Mesenteric fat pad (tissue), 1 donor: ENCODE results near the gene THSD7A. TPM values are rescaled to one million over a fixed set of nuclear protein-coding genes. Genes with fewer than 3 reads are reported as not detected.
"Not testable (repeated sequence)": the region's sequence is repeated elsewhere in the genome, so short reads cannot be mapped to it uniquely, and the experiment has no call there.

Source experiments
- DNase-seq: peaks from one replicate; pipeline ENCODE4 v3.0.0-alpha.2; 2020; ENCODE audit warnings: low spot score
- total RNA-seq: library from RNA; stranded (reverse); fragmentation: NEBNext Ultra II Directional; extraction: Animal tissue kit (Norgen Biotek cat#: 25700); gene quantifications from one replicate; pipeline ENCODE4 v1.2.1, GENCODE V29; 2021
- donor health status: DM: yes; HTN: yes; CAD: no.

Gene THSD7A
- total RNA-seq, 1 donor from 2014 or later: 6.0 TPM

DNA sequence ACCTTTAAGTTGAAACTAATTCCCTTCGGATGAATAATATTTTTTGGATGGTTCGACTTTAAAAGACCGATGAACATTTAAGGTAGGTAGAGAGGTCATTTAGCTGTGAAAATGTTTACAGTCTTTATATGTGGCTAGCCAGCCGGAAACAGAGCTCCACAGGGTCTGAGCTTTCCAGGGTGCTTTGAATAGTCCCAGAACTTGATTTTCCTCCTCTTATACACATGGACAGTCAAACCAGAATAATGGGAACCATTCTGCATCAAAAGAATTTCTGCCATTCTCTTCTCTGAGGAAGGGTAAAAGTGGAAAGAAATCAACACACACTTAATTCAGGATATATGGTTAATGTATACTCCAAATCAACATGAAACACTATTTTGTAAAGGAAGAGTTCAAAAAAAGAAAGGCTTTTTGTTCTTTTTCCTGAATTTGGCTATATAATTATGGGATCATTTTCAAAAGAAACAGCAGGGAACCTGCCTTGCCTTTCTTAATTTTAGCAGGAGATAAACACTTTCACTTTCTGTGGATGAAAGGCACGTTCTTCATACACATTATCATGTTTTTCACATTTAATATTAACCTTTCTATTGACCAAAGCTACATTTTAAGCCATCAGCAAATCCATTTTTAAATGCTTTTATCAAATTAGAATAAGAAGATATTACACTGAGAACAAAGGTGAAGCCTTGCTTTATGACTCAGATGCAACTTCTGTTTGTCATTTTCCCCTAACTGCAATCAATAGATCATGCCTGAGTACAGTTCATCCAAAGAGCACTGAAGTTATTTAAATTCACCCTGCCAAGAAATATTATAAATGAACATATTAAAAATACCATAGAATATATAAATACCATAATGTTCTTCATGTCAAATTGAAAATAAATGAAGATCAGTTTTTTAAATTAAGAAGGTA lies 307.3 kb downstream of the THSD7A start:
- DNase-seq: no peak

- DNase-seq: not testable (repeated sequence)
Observed at GRCh38 chr7:11521964-11522499, 310.0 kb downstream of the THSD7A start.

- DNase-seq: no peak
Observed at GRCh38 chr7:11517853-11518252, 314.1 kb downstream of the THSD7A start.

DNA sequence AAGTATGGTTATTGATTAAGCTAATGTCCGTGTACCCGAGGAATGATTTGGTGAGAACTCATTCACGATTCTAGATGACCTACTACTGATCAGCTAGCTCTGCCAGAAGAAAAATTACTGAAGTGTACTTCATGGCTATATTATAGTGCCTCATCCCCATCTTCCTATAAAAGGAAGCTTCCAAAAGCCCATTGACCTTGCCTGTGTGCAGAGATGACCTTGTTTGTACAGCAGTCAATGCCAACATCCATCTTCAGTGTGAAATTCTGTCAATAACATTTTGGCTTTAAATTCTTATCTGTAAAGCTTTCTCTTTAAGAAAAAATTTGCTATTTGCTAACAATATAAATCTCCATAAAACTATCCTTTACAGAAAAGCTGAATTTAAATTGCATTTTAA lies 315.7 kb downstream of the THSD7A start:
- no peak for DNase-seq

- DNase-seq: no peak
Observed at GRCh38 chr7:11513460-11513859, 318.5 kb downstream of the THSD7A start.

DNA sequence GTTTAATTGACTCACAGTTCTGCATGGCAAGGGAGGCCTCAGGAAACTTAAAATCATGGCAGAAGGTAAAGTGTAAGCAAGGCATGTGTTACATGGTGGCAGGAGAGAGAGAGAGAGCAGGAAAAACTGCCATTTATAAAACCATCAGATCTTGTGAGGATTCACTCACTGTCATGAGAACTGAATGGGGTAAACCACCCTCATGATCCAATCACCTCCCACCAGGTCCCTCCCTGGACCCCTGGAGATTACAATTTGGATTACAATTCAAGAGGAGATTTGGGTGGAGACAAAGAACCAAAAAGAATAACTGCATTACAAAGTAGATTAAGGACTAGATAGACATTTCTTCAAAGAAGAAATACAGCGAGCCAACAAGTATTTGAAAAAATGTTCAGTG lies 324.1 kb downstream of the THSD7A start:
- no peak for DNase-seq

- no peak for DNase-seq
Observed at GRCh38 chr7:11506417-11506816, 325.6 kb downstream of the THSD7A start.

GRCh38 chr7:11505471-11505985 lies 326.5 kb downstream of the THSD7A start:
- DNase-seq: no peak

DNA sequence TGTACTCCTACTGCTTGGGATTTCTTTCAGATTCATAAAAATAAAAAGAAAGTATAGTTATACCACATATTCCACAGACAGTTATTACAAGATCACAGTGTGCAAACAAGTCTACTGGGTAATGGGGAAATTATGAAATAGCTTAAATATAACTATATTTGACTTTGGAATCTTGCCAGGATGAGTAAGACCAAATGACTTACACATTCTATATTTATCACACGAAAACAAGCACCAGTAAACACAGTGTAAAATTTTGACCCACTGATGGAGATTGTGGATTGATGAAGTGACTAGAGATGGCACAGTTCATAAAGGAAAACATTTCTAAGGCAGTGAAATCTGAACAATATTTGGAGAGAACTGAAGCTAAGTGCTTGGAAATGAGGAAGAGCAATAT lies 339.7 kb downstream of the THSD7A start:
- DNase-seq: no peak

DNA sequence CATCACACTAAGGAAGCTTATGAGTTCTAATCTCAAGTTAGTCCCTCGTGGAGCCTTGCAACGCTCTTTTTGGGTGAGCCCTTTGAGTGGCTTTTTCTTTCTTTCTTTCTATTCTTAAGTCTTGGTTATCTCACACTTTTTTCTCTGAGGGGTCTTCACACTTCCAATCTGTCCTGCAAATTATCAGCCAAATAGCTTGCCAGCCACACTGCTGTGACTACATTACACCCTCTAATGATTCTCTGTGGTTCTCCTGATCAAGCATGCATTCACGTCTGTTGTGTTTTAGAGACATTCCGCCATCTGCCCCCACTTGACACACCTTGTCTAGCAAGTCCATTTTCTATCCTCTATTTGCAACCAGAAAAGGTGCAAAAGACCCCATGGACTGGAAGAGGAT lies 340.2 kb downstream of the THSD7A start:
- DNase-seq: no peak

DNA sequence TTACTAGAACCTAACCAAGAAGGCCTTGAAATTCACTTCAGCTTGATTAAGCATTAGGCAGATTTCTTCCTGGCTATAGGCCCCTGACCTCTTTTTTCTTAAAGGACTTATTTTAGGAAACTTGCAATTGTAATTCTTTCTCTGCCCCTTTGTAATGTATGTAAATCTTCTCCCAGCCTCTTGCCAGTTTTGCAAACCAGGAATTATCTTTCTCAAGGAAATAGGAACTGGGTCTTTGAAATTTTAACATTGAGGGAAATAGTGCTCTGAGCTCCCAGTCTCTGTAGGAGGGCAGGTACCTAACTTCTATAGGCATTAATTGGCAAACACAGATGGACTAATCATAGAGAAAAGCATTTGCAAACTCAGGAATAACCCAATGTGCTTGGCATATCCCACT lies 342.7 kb downstream of the THSD7A start:
- DNase-seq: no peak

DNA sequence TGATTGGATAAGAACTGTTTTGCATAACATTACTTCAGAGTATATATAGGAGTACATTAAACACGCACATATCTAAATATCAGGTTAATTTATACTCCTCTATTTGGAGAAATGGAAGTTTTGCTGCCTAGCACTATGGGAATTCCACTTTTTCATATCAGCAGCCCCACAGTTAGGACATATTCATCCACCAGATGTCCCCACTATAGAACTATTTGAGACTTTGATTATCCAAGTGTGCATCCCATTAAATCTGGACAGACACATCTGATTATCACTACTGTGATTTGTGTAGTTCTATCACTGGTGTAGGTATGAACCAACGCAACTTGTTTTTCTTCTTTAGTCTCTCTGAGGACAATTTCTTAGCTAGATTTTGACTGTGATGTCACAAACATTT lies 345.7 kb downstream of the THSD7A start:
- no peak for DNase-seq

DNA sequence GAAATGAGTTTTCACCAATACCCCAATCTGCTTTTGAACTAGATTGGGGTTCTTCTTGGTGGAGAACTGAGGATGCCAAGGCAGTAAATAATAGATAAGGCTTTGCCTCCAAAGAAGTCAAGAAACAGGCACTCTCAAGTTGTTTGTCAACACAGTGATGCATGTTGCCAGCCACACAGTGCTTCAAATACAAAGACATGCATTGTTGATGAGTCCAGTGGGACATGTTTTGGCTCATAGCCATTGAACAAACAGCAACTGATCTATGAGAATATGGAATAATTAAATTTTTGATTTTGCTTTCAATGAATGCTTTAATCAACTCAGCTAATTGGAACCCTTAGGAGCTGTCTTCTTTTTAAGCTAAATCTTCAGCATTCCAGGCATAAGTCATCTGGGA lies 346.4 kb downstream of the THSD7A start:
- no peak for DNase-seq

GRCh38 chr7:11480143-11480542 lies 351.9 kb downstream of the THSD7A start:
- DNase-seq: no peak

DNA sequence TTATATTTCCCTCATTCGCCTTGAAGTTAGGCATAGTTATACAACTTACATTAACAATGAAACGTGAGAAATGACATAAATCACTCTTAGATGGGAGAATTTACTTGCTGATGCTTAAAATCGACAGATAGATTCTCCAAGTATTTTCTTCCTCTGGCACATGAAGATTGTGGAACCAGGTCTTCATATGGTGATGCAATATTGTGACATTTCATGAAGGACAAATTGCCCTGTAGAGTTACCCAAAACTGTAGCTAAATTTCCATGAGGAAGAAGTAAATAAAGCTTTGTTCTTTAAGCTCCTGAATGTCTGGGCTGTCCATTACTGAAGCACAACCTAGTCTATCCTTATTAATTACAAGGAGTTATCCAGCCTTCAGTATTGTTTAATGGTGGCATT lies 353.1 kb downstream of the THSD7A start:
- no peak for DNase-seq

- DNase-seq: no peak
Observed at GRCh38 chr7:11478426-11478825, 353.6 kb downstream of the THSD7A start.

DNA sequence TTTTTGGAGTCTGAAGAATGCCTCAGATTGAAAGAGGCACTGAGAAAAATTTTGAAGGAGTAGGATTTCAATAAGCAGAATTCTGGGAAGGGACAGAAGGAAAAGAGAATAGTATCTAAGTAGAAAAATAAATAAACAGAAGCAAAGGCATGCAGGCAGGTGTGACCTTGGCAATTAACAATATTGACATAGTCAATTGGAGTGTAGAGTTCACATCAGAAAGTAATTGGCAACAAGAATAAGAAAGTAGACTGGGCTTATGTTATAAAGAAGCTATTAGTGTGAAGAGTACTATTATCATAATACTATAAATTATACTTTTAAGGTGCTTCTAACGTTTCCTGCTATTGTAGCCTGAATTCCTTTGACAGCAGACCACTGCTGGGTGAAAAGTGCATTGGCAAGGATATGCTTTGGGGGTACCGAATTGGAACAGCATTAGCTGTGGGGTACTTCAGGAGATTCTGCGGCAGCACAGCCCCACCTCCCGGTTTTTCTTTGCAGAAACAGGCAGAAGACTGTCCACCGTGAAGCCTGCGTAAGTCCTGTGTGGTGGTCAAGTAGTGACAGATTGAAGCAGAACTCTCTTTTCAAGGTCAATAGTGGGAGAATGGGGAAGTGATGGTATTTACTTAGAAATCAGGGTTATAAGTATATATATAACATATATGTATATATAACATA lies 357.0 kb downstream of the THSD7A start:
- DNase-seq: no peak

DNA sequence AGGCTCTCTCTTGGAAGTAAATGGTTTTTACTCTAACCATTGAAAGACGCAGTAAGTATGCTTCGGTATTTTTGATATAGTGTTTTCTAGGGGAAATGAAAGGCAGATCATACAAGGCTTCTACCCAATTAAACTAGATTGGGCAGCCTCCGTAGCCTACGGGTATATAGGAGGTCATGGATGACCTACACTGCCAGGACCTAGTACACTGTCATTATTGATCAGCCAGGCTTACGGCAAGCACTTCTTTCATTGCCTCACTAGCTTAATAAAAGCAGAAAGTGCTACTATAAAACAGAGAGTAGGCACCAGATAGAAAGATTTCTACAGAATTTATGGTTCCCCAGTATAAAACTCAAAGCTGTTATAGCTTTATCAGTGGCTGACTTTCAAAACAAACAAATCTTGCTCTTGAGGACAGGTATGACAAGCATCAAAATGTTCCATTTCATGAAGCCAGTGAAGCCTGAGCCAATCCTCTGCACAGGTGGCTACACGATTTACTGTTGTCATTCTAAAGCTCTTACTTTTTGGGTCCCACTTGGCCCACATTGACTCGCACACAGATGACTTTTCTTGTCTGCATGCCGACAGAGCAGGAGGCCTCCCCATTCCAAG lies 358.1 kb downstream of the THSD7A start:
- no peak for DNase-seq

DNA sequence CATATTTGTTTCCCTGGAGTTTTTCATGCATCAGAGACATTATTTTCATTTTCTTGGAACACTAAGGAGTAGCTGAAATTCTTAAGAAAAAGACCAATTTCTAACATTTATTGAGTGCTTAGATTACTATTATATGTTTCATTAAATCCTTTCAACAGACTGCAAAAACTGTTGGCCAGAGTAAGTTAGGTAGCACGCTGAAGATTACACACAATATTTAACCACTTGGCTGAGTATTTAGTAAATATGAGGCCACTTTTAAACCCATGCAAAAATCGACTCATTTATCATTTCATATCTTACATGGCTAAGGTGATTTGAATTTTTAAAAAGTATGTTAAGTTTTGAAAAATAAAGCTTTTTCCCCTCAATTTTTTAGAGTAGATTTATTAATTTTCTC lies 358.8 kb downstream of the THSD7A start:
- DNase-seq: no peak

DNA sequence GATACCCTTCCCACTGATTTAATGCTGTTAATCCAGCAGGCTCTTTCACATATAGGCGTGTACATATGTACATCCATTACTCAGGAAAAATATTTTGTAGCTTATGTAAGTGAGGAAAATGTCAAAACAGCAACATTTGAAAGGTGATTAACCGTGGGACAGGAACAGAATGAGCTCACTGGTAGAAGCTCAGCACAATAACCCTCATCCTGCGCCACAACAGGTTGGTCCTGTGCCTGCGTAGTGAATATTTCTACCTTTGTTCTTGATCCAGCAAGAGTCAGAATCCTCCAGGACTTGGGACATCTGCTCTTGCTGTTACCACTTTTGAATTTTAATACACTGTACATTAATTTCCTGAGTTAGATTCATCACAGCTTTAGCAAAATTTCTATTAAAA lies 359.4 kb downstream of the THSD7A start:
- DNase-seq: no peak

GRCh38 chr7:11471255-11471654 lies 360.7 kb downstream of the THSD7A start:
- no peak for DNase-seq
